ENCODE data around the gene NDUFS7. TPM values are rescaled to one million over a fixed set of nuclear protein-coding genes. Genes with fewer than 3 reads are reported as not detected.

Gene NDUFS7
- polyA plus RNA-seq, 3 donors = 119 to 232 (median 211) TPM

DNA sequence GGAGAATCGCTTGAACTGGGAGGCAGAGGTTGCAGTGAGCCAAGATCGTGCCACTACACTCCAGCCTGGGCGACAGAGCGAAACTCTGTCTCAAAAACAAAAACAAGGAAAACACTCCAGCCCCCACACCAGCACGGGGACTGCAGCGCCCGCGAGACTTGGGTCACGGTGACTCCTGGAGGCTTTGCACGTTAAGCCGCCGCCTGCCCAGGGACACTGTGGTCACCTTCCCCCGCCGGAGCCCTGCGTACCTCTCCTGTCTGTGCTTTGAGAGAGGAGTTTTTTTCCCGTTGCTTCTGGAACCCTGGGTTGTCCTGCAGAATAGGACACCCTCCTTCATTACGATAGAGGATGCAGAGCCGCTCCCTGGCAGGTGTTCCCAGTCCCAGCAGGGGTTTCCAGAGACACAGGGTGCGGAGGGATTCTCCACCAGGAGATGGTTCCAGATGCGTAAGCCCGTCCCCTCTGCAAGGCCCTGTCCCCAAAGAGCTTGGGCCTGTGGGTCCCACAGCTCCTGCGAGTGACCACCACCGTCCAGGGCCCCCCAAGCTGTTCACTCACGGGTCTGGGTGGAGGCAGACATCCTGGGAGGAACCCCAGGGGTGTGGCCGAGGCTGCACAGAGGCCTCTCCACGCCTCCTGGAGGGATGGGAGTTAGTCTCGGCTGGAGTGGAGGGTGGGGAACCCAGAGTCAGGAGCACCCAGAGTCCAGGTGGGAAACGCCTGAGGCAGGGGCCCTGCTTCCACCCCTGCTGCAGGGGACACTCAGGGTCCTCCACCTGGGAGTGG lies 42.8 kb upstream of the NDUFS7 start:
- no peak overlapping the region for H3K4me3 ChIP-seq (replicated peaks in 1 of 3; ENCODE audit: low read depth in 2 of 3, low read length in 3 of 3)
- no peak overlapping the region for H3K4me2 ChIP-seq (replicated peaks; ENCODE audit: extremely low read depth, low read length, poor library complexity, severe bottlenecking)
- no peak for TF ChIP-seq CTCF (IDR thresholded peaks at IDR 0.05)
- H3K27ac ChIP-seq (ENCODE audit: low read depth in 1 of 2, low read length in 2 of 2) = no peak overlapping the region
- H3K9me3 Mint-ChIP-seq = no peaks in the 10 kb centered on the region
- no peaks in the 10 kb centered on the region for H4K20me1 ChIP-seq (ENCODE audit: insufficient read depth, low read length)
- H3K36me3 ChIP-seq (replicated peaks in 1 of 2; ENCODE audit: control insufficient read depth in 1 of 2, insufficient read depth in 2 of 2, low read length in 2 of 2) = no peaks in the 10 kb centered on the region
- no peak overlapping the region for H3K27ac Mint-ChIP-seq
- DNase-seq = no peak
- no peaks in the 10 kb centered on the region for H3K4me1 ChIP-seq (ENCODE audit: control insufficient read depth in 1 of 2, insufficient read depth in 2 of 2, low read length in 2 of 2)
- peaks cover 1 to 29% (median 7%) of the 10 kb centered on the region in 3 donors for H3K27me3 Mint-ChIP-seq (ENCODE audit: low read depth in 3 of 3)
- no peaks in the 10 kb centered on the region for H3K9me3 ChIP-seq (replicated peaks in 1 of 2; ENCODE audit: control insufficient read depth in 1 of 2, insufficient read depth in 1 of 2, low read length in 2 of 2)
- H2AFZ ChIP-seq (ENCODE audit: insufficient read depth, low read depth, low read length, poor library complexity, severe bottlenecking) = no peak overlapping the region
- H3K79me2 ChIP-seq (ENCODE audit: insufficient read depth, low read length) = no peaks in the 10 kb centered on the region
- no peak overlapping the region for H3K4me3 Mint-ChIP-seq
- no peaks in the 10 kb centered on the region for H3K36me3 Mint-ChIP-seq
- H3K27me3 ChIP-seq (ENCODE audit: control insufficient read depth in 2 of 2, insufficient read depth in 2 of 2, low read length in 2 of 2) = no peaks in the 10 kb centered on the region
- no peaks in the 10 kb centered on the region for H3K4me1 Mint-ChIP-seq
- WGBS (ENCODE audit: insufficient coverage) = 94% methylated on average over 21 of the region's 28 CpGs
- H3K9ac ChIP-seq (ENCODE audit: insufficient read depth, low read length, poor library complexity, severe bottlenecking) = no peak overlapping the region
- intact Hi-C loops (cut with micrococcal nuclease) = no loop called here

DNA sequence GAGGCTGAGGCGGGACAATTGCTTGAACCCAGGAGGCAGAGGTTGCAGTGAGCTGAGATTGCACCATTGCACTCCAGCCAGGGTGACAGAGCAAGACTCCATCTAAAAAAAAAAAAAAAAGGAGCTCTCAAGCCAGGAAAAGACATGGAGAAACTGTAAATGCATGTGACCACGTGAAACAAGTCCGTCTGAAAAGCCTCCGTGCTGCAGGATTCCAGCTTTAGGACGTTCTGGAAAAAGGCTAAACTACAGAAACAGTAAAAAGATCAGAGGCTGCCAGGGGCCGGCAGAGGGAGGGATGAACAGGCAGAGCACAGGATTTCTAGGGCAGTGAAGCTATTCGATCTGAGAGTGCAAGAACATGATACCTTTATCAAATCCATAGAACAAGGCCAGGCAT lies 40.7 kb upstream of the NDUFS7 start:
- Histone ChIP-seq H3K79me2 (ENCODE audit: insufficient read depth, low read length) (no peaks in the 10 kb centered on the region), H3K27me3 (ENCODE audit: control insufficient read depth in 2 of 2, insufficient read depth in 2 of 2, low read length in 2 of 2) (no peaks in the 10 kb centered on the region), H3K9me3 (replicated peaks in 1 of 2; ENCODE audit: control insufficient read depth in 1 of 2, insufficient read depth in 1 of 2, low read length in 2 of 2) (no peaks in the 10 kb centered on the region), H4K20me1 (ENCODE audit: insufficient read depth, low read length) (no peaks in the 10 kb centered on the region), H3K36me3 (replicated peaks in 1 of 2; ENCODE audit: control insufficient read depth in 1 of 2, insufficient read depth in 2 of 2, low read length in 2 of 2) (no peaks in the 10 kb centered on the region), H3K4me1 (ENCODE audit: control insufficient read depth in 1 of 2, insufficient read depth in 2 of 2, low read length in 2 of 2) (no peaks in the 10 kb centered on the region), H2AFZ (ENCODE audit: insufficient read depth, low read depth, low read length, poor library complexity, severe bottlenecking) (no peak overlapping the region), H3K4me2 (replicated peaks; ENCODE audit: extremely low read depth, low read length, poor library complexity, severe bottlenecking) (no peak overlapping the region), H3K27ac (ENCODE audit: low read depth in 1 of 2, low read length in 2 of 2) (no peak overlapping the region), H3K9ac (ENCODE audit: insufficient read depth, low read length, poor library complexity, severe bottlenecking) (no peak overlapping the region), H3K4me3 (replicated peaks in 1 of 3; ENCODE audit: low read depth in 2 of 3, low read length in 3 of 3) (no peak overlapping the region)
- intact Hi-C loops (cut with micrococcal nuclease) = no loop called here
- DNase-seq = no peak
- 89% methylated on average over 5 of the region's 7 CpGs for WGBS (ENCODE audit: insufficient coverage)
- no peak overlapping the region for H3K27ac Mint-ChIP-seq
- H3K36me3 Mint-ChIP-seq = no peaks in the 10 kb centered on the region
- H3K27me3 Mint-ChIP-seq (ENCODE audit: low read depth in 3 of 3) = peaks cover 2 to 24% (median 3%) of the 10 kb centered on the region in 3 donors
- TF ChIP-seq CTCF (IDR thresholded peaks at IDR 0.05) = no peak
- H3K9me3 Mint-ChIP-seq = no peaks in the 10 kb centered on the region
- no peaks in the 10 kb centered on the region for H3K4me1 Mint-ChIP-seq
- H3K4me3 Mint-ChIP-seq = no peak overlapping the region

Data from CD14-positive monocyte (primary cell).